OCI-LY1 (cell line): ENCODE data around the gene THAP2.

ENCODE experiments used
- CTCF ChIP-seq: fragments of 200-600 bp; sonication (generic), shearing (Covaris generic); IDR thresholded peaks from 2 replicates; pipeline ENCODE4 v1.5.1; 2017; ENCODE audit warnings: mild to moderate bottlenecking, antibody characterized with exemption, low read length, moderate library complexity, mixed read lengths
- EZH2 ChIP-seq: fragments of 200-600 bp; sonication (generic), shearing (Covaris generic); IDR thresholded peaks from 2 replicates; pipeline ENCODE4 v1.8.0; 2017; ENCODE audit warnings: borderline replicate concordance, mixed run types, mild to moderate bottlenecking, antibody characterized with exemption, low read length, moderate library complexity, mixed read lengths

GRCh38 chr12:71686658-71687025 is 22.5 kb downstream of the THAP2 start:
- TF ChIP-seq CTCF (no peak), EZH2 (no peak)
